CD4-positive, alpha-beta T cell treated with Interleukin-4 for 4 hours (primary cell): Measurements from ENCODE around the gene PRR29.
"Not testable (repeated sequence)": the region's sequence is repeated elsewhere in the genome, so short reads cannot be mapped to it uniquely, and the experiment has no call there.

Experiments used
- DNase-seq: peaks from one replicate; pipeline ENCODE4 v3.0.0-alpha.2; 2020

The PRR29 gene

DNA sequence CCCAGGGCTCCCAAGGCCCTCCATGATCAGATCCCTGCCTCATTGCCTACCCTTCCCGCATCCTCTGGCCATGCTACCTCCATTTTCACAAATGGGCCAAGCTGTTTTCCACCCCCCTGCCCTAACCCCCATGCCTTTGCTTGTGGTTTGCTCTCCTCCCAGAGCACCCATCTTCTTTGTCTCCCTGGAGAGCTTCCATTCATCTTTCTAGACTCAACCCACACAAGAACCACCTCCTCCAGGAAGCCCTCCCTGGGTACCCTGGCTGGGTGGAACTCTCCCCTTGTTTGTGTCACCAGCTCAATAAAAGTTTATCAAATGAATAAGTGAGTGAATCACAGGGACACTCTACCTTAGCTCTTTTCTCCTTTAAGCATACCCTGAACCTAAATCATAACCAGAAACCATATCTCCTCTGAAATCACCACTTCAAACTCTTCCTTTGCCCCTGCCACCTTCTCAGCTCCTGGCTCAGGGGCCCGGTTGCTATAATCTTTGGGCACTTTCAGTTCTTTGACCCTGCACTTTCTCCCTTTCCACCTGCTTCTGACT, 22.5 kb upstream of the PRR29 start:
- DNase-seq = no peak

GRCh38 chr17:63976702-63977101, 21.4 kb upstream of the PRR29 start:
- DNase-seq = no peak

DNA sequence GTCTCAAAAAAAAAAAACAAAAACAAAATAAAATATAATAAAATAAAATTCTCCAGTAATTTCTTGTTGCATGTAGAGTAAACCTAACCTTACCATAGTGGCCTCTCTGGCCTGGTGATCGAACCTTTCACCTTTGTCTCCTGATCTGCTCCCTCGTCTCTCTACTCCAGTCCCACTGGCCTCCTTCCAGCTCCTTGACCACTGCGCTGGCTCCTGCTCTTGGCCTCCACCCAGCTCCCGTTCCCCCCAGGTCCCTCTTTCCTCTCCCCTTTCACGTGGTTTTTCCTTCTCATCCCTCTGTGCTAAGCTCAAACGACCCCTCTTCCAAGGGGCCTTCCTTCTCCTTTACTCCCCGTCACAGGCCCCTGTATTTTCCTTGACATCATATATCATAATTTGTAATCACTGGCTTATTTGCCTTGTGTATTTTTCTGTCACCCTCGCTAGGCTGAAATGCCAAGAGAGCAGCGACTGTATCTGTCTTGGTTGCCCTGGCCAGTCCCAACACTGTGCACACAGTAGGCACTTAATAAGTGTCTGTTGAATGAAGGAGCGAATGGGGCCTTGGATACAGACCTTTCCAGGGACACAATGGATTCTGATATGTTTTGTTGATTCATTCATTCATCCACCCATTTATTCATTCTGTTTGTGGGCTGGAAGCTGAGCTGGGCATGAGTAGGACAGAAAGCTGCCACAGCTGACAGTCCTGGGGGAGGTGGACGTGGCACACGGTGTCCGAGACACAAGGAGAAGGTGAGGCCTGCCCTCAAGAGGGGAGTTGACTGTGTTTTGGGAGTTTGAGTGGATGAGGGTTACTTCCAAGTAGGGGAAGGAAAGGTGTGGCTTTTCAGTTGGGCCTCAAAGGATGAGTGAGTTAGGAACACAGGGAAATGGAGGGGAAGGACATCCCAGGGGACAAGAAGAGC, 19.6 kb upstream of the PRR29 start:
- no peak for DNase-seq

DNA sequence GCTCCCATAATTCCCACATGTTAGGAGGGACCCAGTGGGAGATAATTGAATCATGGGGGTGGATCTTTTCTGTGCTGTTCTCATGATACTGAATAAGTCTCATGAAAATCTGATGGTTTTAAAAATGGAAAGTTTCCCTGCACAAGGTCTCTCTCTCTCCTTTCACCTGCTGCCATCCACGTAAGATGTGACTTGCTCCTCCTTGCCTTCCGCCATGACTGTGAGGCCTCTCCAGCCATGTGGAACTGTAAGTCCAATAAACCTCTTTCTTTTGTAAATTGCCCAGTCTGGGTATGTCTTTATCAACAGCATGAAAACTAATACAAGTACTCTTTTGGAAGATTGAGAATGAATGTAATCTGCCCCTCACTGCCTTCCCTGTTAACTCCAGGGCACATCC, 15.5 kb upstream of the PRR29 start:
- not testable (repeated sequence) for DNase-seq

DNA sequence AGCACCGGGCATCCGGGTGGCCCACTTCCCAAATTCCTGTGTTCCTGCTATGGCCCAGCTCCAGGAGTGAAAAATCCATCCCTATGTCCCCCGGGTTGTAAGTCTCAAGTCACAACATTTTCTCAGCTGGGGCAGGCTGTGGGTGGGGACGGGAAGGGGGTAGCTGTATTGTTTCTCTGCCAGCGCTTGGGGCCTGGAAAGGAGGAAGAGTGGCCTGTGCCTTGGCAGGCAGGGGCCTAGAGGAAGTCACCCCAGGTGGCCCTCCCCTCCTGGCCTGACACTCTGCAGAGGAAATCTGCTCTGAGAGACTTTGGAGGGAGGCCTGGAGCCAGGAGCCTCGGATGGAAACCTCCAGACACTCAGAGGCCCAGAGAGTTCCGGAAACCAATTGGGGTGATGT, 14.8 kb upstream of the PRR29 start:
- no peak for DNase-seq

GRCh38 chr17:63984236-63984635, 13.9 kb upstream of the PRR29 start:
- no peak for DNase-seq

DNA sequence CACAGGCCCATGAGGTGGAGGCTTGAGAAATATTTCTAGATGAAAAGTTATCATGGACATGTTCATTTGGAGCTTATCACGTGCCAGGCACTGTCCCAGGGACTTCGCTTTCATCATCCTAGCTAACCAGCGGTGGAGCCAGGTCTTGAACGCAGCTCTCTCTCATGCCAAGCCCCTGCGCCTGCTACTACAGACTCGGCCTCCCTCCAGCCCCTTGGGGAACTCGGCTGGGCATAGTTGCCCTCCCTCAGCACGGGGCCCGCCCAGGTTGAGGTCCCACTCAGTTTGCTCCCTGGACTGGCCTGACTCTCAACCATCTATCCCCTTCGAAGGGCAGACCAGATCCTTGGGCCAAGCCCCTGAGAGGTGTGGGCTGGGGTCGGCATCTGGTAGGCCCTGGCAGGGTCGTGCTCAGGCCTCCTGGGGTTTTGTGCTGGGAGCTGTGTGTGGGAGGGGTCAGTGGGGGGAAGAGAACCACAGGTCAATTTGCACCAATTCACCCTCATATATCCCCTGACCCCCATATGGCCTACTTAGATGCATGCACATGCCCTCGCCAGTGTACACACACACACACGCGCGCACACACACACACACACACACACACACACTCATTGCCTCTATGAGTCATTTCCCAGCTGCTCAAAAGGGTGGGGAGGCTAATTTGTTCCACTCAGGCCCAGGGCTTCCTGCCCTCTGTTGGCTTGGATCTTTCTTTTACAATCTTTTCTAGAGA, 13.3 kb upstream of the PRR29 start:
- peak; percentile 87 for DNase-seq

DNA sequence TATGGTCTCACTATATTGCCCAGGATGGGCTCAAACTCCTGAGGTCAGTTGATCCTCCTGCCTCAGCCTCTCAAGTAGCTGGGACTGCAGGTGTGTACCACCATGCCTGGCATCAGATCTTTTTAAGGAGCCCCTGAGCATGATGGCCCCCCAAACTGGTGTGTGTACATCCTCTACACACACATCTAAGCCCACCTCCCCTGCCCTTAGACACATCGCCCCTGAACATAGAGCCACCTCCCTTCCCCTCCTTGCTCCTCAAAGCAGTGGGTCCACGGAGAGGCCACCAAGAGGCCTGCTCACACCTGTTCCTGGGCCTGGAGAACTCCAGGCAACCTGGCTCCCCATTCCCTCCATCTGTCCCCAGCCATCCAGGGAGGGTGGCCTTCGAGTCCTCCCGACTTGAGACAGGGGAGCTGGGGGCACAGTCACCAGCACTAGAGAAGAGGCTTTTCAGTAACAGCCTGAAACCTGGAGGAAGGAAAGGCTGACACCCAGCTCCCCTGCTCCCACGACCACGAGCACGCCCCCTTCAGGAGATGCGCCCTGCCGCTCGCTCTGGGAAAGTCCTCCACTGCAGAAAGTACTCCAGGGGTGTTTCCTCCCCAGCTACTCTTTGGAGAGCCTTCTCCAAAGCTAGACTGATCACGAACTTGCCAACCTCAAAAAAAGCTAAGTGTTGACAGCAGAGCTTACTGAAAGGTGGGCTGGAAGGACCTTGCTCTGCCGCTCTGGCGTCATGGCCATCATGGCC, 12.6 kb upstream of the PRR29 start:
- DNase-seq = no peak

DNA sequence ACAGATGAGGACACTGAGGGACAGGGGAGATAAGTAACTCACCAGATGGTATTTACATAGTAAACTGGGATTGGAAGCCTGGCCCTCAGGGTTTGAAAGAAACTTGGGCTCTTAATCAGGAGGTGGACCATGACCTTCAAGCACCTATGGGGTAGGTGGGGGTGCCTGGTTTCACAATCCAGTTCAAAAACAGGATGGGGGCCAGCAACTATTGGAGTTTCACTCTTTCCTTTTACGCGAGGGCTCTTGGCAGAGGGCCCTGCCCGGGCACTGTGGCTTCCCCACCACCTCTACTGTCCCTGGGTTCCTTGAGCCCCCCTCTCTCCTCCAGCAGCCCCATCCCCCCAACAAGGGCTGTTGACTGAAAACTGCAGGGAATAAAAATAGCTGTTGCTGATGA, 11.3 kb upstream of the PRR29 start:
- DNase-seq = no peak

DNA sequence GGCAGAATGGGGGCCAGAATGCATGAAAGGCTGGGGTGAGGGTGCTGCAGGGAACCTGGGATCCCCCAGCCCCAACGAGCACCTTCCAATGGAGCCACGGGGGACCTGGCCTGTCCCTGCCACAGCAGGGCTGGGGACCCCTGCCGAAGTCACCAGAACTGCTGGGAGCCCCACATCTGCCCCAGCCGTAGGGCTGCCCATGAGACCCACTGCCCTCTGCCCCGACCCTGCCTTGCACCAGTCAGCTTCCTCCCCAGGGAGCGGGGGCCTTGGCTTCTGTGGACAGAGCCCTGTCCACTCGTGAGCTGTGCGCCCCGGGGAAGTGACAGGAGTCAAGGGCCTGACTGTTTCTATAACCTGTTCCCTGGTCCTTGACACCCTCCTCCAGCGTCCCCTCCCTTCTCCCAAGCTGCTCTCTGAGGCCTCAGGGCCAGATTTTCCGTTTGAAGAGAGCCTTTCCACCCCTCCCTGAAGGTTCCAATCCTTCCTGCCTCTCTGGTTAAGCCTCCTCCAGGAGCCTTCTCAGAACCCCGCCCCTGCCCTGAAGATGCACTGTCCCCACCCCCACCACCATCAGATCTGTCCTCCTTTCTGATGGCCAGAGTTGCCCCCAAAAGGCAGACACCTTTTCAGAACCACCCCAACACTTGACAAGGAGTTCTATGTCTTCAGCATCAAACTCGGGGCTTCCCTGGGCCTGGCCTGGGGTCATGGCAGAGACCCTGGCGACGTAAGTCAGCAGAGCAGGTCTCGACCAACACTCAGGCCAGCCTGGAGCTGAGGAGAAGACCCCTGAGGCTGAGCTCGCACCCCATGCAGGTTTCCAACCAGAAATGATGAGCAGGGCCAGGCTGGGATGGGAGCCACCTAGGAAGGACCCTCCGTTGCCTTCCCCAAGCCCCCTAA, 10.7 kb upstream of the PRR29 start:
- DNase-seq = no peak

DNA sequence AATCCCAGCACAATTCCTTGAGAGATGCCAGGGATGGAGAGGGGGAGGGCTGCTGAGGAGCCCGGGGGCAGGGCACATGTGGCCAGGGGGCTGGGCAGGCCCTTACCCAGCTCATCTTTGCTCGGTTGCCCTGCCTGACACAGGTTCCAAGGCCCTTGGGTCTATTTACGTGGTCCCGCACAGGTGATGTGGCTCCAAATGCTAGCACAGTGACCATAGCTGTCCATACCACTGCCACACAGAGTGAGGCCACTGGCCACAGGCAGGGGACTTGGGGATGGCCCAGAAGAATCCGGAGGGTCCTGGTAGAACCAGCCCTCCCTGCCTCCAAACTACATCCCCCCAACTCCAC, 10.0 kb upstream of the PRR29 start:
- DNase-seq = no peak

DNA sequence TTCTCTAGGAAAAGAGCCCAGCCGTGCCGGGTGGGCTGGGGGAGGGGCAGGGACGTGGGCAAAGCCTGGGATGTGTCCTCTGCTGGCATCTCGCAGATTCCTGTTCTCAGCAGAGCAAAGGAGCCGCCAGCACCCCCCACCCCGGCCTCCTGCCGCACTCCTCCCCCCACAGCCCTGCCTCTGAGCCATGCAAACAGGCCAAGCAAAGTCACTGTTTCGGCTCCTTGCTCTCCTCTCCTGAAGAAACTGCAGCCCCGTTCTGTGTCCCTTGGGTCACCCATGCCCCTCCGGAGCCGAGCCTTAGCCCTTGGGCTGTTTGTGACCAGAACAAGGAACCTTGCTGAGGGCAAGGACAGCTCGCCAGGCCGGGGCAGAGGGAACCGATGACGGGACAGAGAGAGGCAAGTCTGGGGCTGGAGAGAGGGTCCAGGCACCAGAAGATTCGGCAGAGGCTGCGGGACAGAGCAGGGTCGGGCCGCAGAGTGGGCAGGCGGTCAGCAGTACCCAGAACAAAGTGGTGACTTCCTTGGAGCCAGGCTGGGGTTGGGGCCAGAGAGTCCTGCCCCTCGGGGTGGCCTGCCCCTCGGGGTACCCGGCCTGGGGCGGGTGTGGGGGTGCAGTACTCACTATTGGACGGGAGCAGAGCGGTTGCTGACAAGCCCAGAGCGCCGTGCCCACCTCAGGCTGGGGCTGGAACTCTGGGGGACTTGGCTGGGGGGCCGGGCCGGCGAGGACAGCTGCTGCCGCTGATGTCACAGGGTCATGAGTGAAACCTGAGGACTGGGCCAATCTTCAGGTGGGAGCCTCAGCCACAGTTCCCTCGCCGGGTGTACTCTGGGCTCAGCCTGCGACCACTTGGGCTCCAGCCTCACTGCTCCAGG, 9.2 kb upstream of the PRR29 start:
- DNase-seq = no peak

- no peak for DNase-seq
Observed at GRCh38 chr17:63989622-63990345, 8.4 kb upstream of the PRR29 start.

GRCh38 chr17:63991611-63992010, 6.5 kb upstream of the PRR29 start:
- no peak for DNase-seq

DNA sequence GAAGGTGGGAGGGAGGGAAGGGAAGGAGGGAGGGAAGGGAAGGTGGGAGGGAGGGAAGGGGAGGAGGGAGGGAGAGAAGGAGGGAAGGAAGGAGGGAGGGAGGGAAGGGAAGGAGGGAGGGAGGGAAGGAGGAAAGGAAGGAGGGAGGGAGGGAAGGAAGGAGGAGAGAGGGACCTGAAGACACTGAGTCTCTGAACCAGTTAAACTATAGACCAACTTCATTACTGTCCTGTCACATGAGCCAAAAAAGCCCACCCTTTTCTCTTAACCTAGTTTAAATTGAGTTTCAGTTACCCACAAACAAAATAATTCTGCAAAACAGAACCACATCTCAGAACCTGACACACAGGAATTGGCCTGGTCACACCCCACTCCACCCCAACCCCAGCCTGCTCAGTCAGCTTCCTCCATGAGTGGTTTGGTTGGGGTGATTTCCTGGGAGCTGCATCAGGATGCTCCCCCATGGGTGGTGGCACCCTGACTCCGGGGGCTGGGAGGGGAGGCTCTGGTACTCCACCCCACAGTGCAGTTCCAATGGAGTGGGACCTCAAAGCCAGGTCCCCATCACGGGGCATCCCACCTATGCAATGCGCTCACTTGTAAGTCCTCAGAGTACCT, 4.7 kb upstream of the PRR29 start:
- DNase-seq = peak; percentile 77

DNA sequence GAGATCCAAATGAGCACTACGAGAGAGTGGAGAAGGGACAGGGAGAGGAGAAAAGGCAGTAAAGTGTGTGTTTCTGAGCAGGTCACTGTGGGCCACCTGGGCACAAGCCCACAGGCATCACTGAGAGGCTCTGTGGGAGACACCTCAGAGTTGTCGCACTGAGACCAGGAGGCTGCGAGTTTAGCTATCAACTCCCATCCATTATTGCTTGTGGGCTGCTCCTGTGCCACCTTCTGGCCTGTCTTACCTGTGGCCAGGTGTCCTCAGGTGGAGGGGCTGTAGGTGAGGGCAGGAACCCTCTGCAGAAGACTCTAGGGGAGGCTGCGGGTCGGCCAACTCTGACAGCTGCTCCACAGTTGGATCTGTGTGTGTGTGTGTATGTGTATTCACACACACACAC, 2.5 kb upstream of the PRR29 start:
- no peak for DNase-seq

DNA sequence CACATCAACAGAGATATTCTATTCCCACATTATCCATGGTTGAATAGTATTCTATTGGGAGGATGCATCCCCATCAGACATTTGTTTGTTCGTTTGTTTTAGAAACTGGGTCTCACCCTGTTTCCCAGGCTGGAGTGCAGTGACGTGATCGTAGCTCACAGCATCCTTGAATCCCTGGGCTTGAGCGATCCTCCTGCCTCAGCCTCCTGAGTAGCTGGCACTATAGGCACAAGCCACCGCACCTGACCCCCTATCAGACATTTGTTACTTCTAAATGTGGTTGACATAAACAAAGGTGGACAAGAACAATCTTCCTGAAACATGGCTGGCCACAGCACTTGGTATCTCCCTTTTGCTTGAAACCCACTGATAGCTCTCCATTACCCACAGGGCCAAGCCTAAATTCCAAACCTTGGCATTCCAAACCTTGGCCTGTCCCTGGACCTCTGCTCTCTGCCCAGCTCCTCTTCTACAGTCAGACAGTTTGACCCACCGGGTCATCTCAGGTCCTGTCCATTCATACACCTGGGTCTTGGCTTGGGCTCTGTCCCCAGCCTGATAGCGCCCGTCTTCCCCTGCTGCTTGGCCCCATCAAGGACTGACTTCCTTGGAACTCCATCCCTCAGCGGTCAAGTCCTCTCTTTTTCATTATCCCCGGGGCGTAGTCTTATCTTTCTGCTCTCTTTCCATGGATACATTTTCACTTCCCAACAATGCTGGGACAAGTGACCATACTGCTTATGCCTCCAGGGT, 1.5 kb upstream of the PRR29 start:
- no peak for DNase-seq

DNA sequence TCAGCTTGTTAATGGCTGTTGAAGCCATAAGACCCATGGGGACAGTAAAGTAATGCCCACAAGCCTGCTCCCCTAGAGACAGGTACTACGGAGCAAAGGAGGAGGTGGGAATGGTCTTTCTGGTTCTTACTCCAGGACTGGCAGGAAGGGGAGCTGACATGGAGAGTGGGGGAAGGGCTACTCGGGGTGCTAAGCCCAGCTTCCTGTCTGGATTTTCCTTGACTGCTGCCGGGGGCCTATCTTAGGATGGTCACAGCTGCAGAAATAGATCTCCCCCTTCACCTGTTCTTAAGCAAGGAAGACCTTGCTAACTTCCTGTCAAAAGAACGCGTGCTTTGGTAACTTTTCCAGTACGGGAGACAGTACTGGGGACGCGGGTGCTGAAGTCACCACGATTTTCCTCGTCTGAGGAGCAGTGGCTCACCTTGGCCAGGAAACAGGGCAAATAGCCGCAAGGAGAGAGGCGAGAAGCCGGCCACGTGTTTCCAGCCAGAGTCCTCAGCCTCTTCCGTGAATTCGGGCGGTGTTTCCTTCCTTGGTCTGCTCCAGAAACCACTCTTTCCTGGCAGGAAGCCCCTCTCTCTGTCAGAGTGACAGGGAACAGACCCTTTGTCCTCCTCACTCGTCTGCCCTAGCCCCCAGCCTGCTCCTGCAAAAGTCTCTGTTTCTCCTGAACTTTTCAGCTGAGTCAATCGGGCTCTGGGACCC, 656 bp upstream of the PRR29 start:
- DNase-seq = no peak
